CD4-positive, alpha-beta T cell treated with Interleukin-1 beta for 1 hour (primary cell): Measurements from ENCODE around the gene SAMMSON.

Source experiments
- DNase-seq, 2 donors: peaks; one replicate each; pipeline ENCODE4 v3.0.0-alpha.2; 2020 to 2022

Gene SAMMSON

GRCh38 chr3:70020906-70021660 lies 21.6 kb downstream of the SAMMSON start:
- DNase-seq = no peak

- no peak for DNase-seq
Measured at GRCh38 chr3:70028361-70028760, 28.8 kb downstream of the SAMMSON start.

- no peak for DNase-seq
Measured at GRCh38 chr3:70038693-70039092, 39.2 kb downstream of the SAMMSON start.

- no peak for DNase-seq
Measured at GRCh38 chr3:70040386-70040785, 40.9 kb downstream of the SAMMSON start.

GRCh38 chr3:70042641-70043040 lies 43.1 kb downstream of the SAMMSON start:
- no peak for DNase-seq

GRCh38 chr3:70049761-70050160 lies 50.2 kb downstream of the SAMMSON start:
- no peak for DNase-seq

GRCh38 chr3:70053293-70053692 lies 53.8 kb downstream of the SAMMSON start:
- no peak for DNase-seq

GRCh38 chr3:70056081-70056480 lies 56.5 kb downstream of the SAMMSON start:
- DNase-seq = no peak

- no peak for DNase-seq
Measured at GRCh38 chr3:70057426-70057825, 57.9 kb downstream of the SAMMSON start.

- DNase-seq = no peak
Measured at GRCh38 chr3:70061096-70061495, 61.6 kb downstream of the SAMMSON start.

- peak in 1 of 2 donors; percentile 12 for DNase-seq
Measured at GRCh38 chr3:70064194-70064779, 64.8 kb downstream of the SAMMSON start.

GRCh38 chr3:70065696-70066253 lies 66.2 kb downstream of the SAMMSON start:
- no peak for DNase-seq

GRCh38 chr3:70067860-70068521 lies 68.5 kb downstream of the SAMMSON start:
- DNase-seq = no peak

GRCh38 chr3:70069557-70069956 lies 70.0 kb downstream of the SAMMSON start:
- DNase-seq = no peak

- DNase-seq = no peak
Measured at GRCh38 chr3:70071138-70071537, 71.6 kb downstream of the SAMMSON start.

- no peak for DNase-seq
Measured at GRCh38 chr3:70072180-70072579, 72.6 kb downstream of the SAMMSON start.

- DNase-seq = no peak
Measured at GRCh38 chr3:70072754-70073153, 73.2 kb downstream of the SAMMSON start.

GRCh38 chr3:70075101-70075500 lies 75.6 kb downstream of the SAMMSON start:
- DNase-seq = no peak

GRCh38 chr3:70076396-70076795 lies 76.9 kb downstream of the SAMMSON start:
- no peak for DNase-seq

GRCh38 chr3:70078778-70079177 lies 79.2 kb downstream of the SAMMSON start:
- no peak for DNase-seq

- no peak for DNase-seq
Measured at GRCh38 chr3:70085613-70086012, 86.1 kb downstream of the SAMMSON start.

GRCh38 chr3:70086336-70086735 lies 86.8 kb downstream of the SAMMSON start:
- DNase-seq = no peak

- DNase-seq = no peak
Measured at GRCh38 chr3:70090322-70090913, 90.9 kb downstream of the SAMMSON start.
